Calu3 (cell line): ENCODE results near the gene IGF2BP2. TPM values are rescaled to one million over a fixed set of nuclear protein-coding genes. Genes with fewer than 3 reads are reported as not detected.

ENCODE experiments used
- BruUV-seq: library from RNA; stranded (reverse); fragments of 400-500 nt; replicated peaks from 2 replicates; lab custom pipeline; 2021; lab: Mats Ljungman, UMichigan
- CTCF ChIA-PET: fragments of 300-600 bp; sonication (Branson Sonifier 250); formaldehyde crosslinking; loops from one replicate; lab custom pipeline; 2022; ENCODE audit warnings: antibody characterized with exemption; lab: Charles Lee
- DNase-seq: peaks from one replicate; pipeline ENCODE4 v3.0.0; 2022
- H3K27ac Mint-ChIP-seq: one replicate; pipeline ENCODE4 v1.8.0; 2022; ENCODE audit warnings: mixed read lengths; ENCODE audit not compliant: unreplicated experiment
- H3K27me3 Mint-ChIP-seq: one replicate; pipeline ENCODE4 v1.8.0; 2022; ENCODE audit warnings: mixed read lengths; ENCODE audit not compliant: unreplicated experiment
- H3K36me3 Mint-ChIP-seq: one replicate; pipeline ENCODE4 v1.8.0; 2022; ENCODE audit warnings: mild to moderate bottlenecking, moderate library complexity, mixed read lengths; ENCODE audit not compliant: insufficient read depth, unreplicated experiment
- H3K4me1 Mint-ChIP-seq: one replicate; pipeline ENCODE4 v1.8.0; 2022; ENCODE audit warnings: mild to moderate bottlenecking, low read depth, mixed read lengths; ENCODE audit not compliant: unreplicated experiment
- H3K4me3 Mint-ChIP-seq: one replicate; pipeline ENCODE4 v1.8.0; 2022; ENCODE audit warnings: mild to moderate bottlenecking, low read depth, moderate library complexity, mixed read lengths; ENCODE audit not compliant: unreplicated experiment
- H3K9me3 Mint-ChIP-seq: one replicate; pipeline ENCODE4 v1.8.0; 2022; ENCODE audit warnings: low read depth, mixed read lengths; ENCODE audit not compliant: unreplicated experiment
- intact Hi-C: fragments of 100-400 bp; cut with micrococcal nuclease; formaldehyde crosslinking; loops from one replicate; pipeline ENCODE4 v1.10.0; 2022; ENCODE audit not compliant: unreplicated experiment
- total RNA-seq: library from RNA; stranded (reverse); gene quantifications from 2 replicates; pipeline ENCODE4 v1.2.3, GENCODE V29; 2022
- TF ChIP-seq, protein P1 (sequence below): fragments of 200-600 bp; IDR thresholded peaks from one replicate; pipeline ENCODE4 v1.8.0; 2022; ENCODE audit warnings: antibody characterized with exemption; ENCODE audit not compliant: unreplicated experiment

IGF2BP2 gene
- total RNA-seq, 1 experiment from 2014 or later, result 156 TPM

- BruUV-seq, result no TSS peak
- no peaks in the 10 kb centered on the region for H3K9me3 Mint-ChIP-seq
- CTCF ChIA-PET, result interaction anchor here (1.0 kb wide), 1 partner anchor 28 kb away, joined by 3 read pairs; no protein-coding TSS in a partner anchor
- intact Hi-C loops, result no loop called here
- H3K27me3 Mint-ChIP-seq, result no peaks in the 10 kb centered on the region
- H3K36me3 Mint-ChIP-seq, result peaks cover 4% of the 10 kb centered on the region
- TF ChIP-seq, protein P1, sequence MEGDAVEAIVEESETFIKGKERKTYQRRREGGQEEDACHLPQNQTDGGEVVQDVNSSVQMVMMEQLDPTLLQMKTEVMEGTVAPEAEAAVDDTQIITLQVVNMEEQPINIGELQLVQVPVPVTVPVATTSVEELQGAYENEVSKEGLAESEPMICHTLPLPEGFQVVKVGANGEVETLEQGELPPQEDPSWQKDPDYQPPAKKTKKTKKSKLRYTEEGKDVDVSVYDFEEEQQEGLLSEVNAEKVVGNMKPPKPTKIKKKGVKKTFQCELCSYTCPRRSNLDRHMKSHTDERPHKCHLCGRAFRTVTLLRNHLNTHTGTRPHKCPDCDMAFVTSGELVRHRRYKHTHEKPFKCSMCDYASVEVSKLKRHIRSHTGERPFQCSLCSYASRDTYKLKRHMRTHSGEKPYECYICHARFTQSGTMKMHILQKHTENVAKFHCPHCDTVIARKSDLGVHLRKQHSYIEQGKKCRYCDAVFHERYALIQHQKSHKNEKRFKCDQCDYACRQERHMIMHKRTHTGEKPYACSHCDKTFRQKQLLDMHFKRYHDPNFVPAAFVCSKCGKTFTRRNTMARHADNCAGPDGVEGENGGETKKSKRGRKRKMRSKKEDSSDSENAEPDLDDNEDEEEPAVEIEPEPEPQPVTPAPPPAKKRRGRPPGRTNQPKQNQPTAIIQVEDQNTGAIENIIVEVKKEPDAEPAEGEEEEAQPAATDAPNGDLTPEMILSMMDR, result no peak
- H3K27ac Mint-ChIP-seq, result no peak overlapping the region
- no peak overlapping the region for H3K4me3 Mint-ChIP-seq
- peaks cover 26% of the 10 kb centered on the region for H3K4me1 Mint-ChIP-seq
- DNase-seq, result no peak
These were observed 84.7 kb downstream of the IGF2BP2 start for GRCh38 chr3:185740133-185740532.

- H3K4me3 Mint-ChIP-seq, result no peak overlapping the region
- no peaks in the 10 kb centered on the region for H3K9me3 Mint-ChIP-seq
- peaks cover 26% of the 10 kb centered on the region for H3K4me1 Mint-ChIP-seq
- no TSS peak for BruUV-seq
- TF ChIP-seq, protein P1, result no peak
- CTCF ChIA-PET, result interaction anchor here (1.0 kb wide), 1 partner anchor 29 kb away, joined by 3 read pairs; no protein-coding TSS in a partner anchor
- no peak for DNase-seq
- H3K27me3 Mint-ChIP-seq, result no peaks in the 10 kb centered on the region
- no peak overlapping the region for H3K27ac Mint-ChIP-seq
- intact Hi-C loops, result no loop called here
- H3K36me3 Mint-ChIP-seq, result peaks cover 4% of the 10 kb centered on the region
These were observed 85.6 kb downstream of the IGF2BP2 start for GRCh38 chr3:185739264-185739701.

- TF ChIP-seq, protein P1, result no peak
- BruUV-seq, result no TSS peak
- DNase-seq, result no peak
- H3K27ac Mint-ChIP-seq, result no peak overlapping the region
- H3K36me3 Mint-ChIP-seq, result peaks cover 4% of the 10 kb centered on the region
- CTCF ChIA-PET, result interaction anchor here (1.0 kb wide), 1 partner anchor 31 kb away, joined by 3 read pairs; no protein-coding TSS in a partner anchor
- peaks cover 38% of the 10 kb centered on the region for H3K4me1 Mint-ChIP-seq
- no peaks in the 10 kb centered on the region for H3K9me3 Mint-ChIP-seq
- intact Hi-C loops, result no loop called here
- no peak overlapping the region for H3K4me3 Mint-ChIP-seq
- H3K27me3 Mint-ChIP-seq, result no peaks in the 10 kb centered on the region
These were observed 86.8 kb downstream of the IGF2BP2 start for GRCh38 chr3:185737740-185738680.

GRCh38 chr3:185737020-185737419, 87.8 kb downstream of the IGF2BP2 start:
- Mint-ChIP-seq H3K36me3 (peaks cover 9% of the 10 kb centered on the region), H3K27me3 (no peaks in the 10 kb centered on the region), H3K4me3 (no peak overlapping the region), H3K9me3 (no peaks in the 10 kb centered on the region), H3K27ac (no peak overlapping the region), H3K4me1 (peaks cover 48% of the 10 kb centered on the region)
- intact Hi-C loops, result no loop called here
- TF ChIP-seq, protein P1, result no peak
- BruUV-seq, result no TSS peak
- CTCF ChIA-PET, result interaction anchor here (0.8 to 1.8 kb wide), 2 partner anchors 60 to 206 kb away, joined by 4 to 5 read pairs; no protein-coding TSS in a partner anchor
- DNase-seq, result no peak
